Measurements from ENCODE around the gene SLX1A.

SLX1A gene

GRCh38 chr16:30179195-30179594 is 14.5 kb upstream of the SLX1A start:
- no peak for DNase-seq (ENCODE audit: low read depth)
- no peak overlapping the region for H3K4me3 ChIP-seq (ENCODE audit: low read depth, low read length)
- no peak for TF ChIP-seq CTCF (conservative IDR thresholded peaks at IDR 0.05; ENCODE audit: low read depth, low read length)

GRCh38 chr16:30179931-30180330 is 13.7 kb upstream of the SLX1A start:
- no peak overlapping the region for H3K4me3 ChIP-seq (ENCODE audit: low read depth, low read length)
- no peak for DNase-seq (ENCODE audit: low read depth)
- no peak for TF ChIP-seq CTCF (conservative IDR thresholded peaks at IDR 0.05; ENCODE audit: low read depth, low read length)

- TF ChIP-seq CTCF (conservative IDR thresholded peaks at IDR 0.05; ENCODE audit: low read depth, low read length), result no peak
- no peak for DNase-seq (ENCODE audit: low read depth)
- no peak overlapping the region for H3K4me3 ChIP-seq (ENCODE audit: low read depth, low read length)
Observed at GRCh38 chr16:30180741-30181140, 12.9 kb upstream of the SLX1A start.

GRCh38 chr16:30183233-30184095 is 10.2 kb upstream of the SLX1A start, which contains the start of gene CORO1A:
TSS of gene CORO1A (plus strand) at chr16:30183602. CDS start at chr16:30185210, 1,608 bp downstream.
- peak within 1 kb of the TSS; percentile 66 for H3K4me3 ChIP-seq (ENCODE audit: low read depth, low read length)
- DNase-seq (ENCODE audit: low read depth), result peak; percentile 74
- TF ChIP-seq CTCF (conservative IDR thresholded peaks at IDR 0.05; ENCODE audit: low read depth, low read length), result no peak

GRCh38 chr16:30184096-30184890 is 9.4 kb upstream of the SLX1A start:
- peak; percentile 13 for DNase-seq (ENCODE audit: low read depth)
- no peak overlapping the region for H3K4me3 ChIP-seq (ENCODE audit: low read depth, low read length)

More at GRCh38 chr16:30184096-30184890, 9.4 kb upstream of the SLX1A start:
- TF ChIP-seq CTCF (conservative IDR thresholded peaks at IDR 0.05; ENCODE audit: low read depth, low read length), result no peak
